DOHH2 (cell line): ENCODE results near the gene IQGAP3.
A peak's percentile ranks its signal among the peaks of the same experiment; 100 is the strongest.

Experiments
- H3F3A ChIP-seq: fragments of 200-600 bp; sonication (generic), shearing (Covaris generic); 2 replicates; pipeline ENCODE4 v1.6.0; 2016; ENCODE audit warnings: antibody characterized with exemption, mild to moderate bottlenecking; ENCODE audit not compliant: control insufficient read depth, insufficient read depth
- H3K27ac ChIP-seq: fragments of 200-600 bp; sonication (generic); 2 replicates; pipeline ENCODE4 v1.5.1; 2014; ENCODE audit warnings: low read depth, mild to moderate bottlenecking, low read length, moderate library complexity
- H3K27me3 ChIP-seq: fragments of 200-600 bp; sonication (generic); 2 replicates; pipeline ENCODE4 v1.6.1; 2014; ENCODE audit warnings: mild to moderate bottlenecking, low read length, mixed read lengths; ENCODE audit not compliant: control insufficient read depth
- H3K36me3 ChIP-seq: fragments of 200-600 bp; sonication (generic); 2 replicates; pipeline ENCODE4 v1.6.1; 2014; ENCODE audit warnings: mild to moderate bottlenecking, low read length, moderate library complexity, mixed read lengths; ENCODE audit not compliant: control insufficient read depth
- H3K4me1 ChIP-seq: fragments of 200-600 bp; sonication (generic); 2 replicates; pipeline ENCODE4 v1.6.1; 2014; ENCODE audit warnings: mild to moderate bottlenecking, low read length, mixed read lengths; ENCODE audit not compliant: control insufficient read depth
- H3K4me2 ChIP-seq: fragments of 200-600 bp; sonication (generic); 2 replicates; pipeline ENCODE4 v1.6.0; 2014; ENCODE audit warnings: mild to moderate bottlenecking, low read length, moderate library complexity
- H3K4me3 ChIP-seq: fragments of 200-600 bp; sonication (generic); 2 replicates; pipeline ENCODE4 v1.5.1; 2014; ENCODE audit warnings: mild to moderate bottlenecking, low read length, mixed read lengths
- H3K79me2 ChIP-seq: fragments of 200-600 bp; sonication (generic); 2 replicates; pipeline ENCODE4 v1.6.1; 2014; ENCODE audit warnings: mild to moderate bottlenecking, low read length, mixed read lengths; ENCODE audit not compliant: control insufficient read depth
- H3K9me2 ChIP-seq: fragments of 200-600 bp; sonication (generic); replicated peaks from 2 replicates; pipeline ENCODE4 v1.6.1; 2014; ENCODE audit warnings: mild to moderate bottlenecking, low read length, mixed read lengths; ENCODE audit not compliant: control insufficient read depth
- H3K9me3 ChIP-seq: fragments of 200-600 bp; sonication (generic); 2 replicates; pipeline ENCODE4 v1.6.1; 2014; ENCODE audit warnings: antibody characterized with exemption, low read length, mixed read lengths; ENCODE audit not compliant: control insufficient read depth, insufficient read depth
- H4K20me1 ChIP-seq: fragments of 200-600 bp; sonication (generic); 2 replicates; pipeline ENCODE4 v1.6.0; 2014; ENCODE audit warnings: low read depth, mild to moderate bottlenecking, antibody characterized with exemption, low read length, moderate library complexity; ENCODE audit not compliant: control insufficient read depth, insufficient read depth
- EZH2phosphoT487 ChIP-seq: fragments of 200-600 bp; sonication (generic); IDR thresholded peaks from 2 replicates; pipeline ENCODE4 v1.6.1; 2017; ENCODE audit warnings: borderline replicate concordance, mild to moderate bottlenecking, antibody characterized with exemption, low read length, moderate library complexity, mixed read lengths
- TF ChIP-seq, protein P1 (sequence below): fragments of 200-600 bp; sonication (generic); IDR thresholded peaks from one replicate; pipeline ENCODE4 v1.5.1; 2014; ENCODE audit warnings: antibody characterized with exemption, mild to moderate bottlenecking, low read depth, low read length; ENCODE audit not compliant: poor library complexity, severe bottlenecking

Gene IQGAP3

GRCh38 chr1:156504438-156504813 is 67.9 kb downstream of the IQGAP3 start:
- no peak for TF ChIP-seq EZH2phosphoT487
- TF ChIP-seq, protein P1, sequence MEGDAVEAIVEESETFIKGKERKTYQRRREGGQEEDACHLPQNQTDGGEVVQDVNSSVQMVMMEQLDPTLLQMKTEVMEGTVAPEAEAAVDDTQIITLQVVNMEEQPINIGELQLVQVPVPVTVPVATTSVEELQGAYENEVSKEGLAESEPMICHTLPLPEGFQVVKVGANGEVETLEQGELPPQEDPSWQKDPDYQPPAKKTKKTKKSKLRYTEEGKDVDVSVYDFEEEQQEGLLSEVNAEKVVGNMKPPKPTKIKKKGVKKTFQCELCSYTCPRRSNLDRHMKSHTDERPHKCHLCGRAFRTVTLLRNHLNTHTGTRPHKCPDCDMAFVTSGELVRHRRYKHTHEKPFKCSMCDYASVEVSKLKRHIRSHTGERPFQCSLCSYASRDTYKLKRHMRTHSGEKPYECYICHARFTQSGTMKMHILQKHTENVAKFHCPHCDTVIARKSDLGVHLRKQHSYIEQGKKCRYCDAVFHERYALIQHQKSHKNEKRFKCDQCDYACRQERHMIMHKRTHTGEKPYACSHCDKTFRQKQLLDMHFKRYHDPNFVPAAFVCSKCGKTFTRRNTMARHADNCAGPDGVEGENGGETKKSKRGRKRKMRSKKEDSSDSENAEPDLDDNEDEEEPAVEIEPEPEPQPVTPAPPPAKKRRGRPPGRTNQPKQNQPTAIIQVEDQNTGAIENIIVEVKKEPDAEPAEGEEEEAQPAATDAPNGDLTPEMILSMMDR: no peak
- H3K27me3 ChIP-seq: no peaks in the 10 kb centered on the region
- H4K20me1 ChIP-seq: no peaks in the 10 kb centered on the region
- H3K4me1 ChIP-seq: peaks cover 75% of the 10 kb centered on the region
- peaks cover 21% of the 10 kb centered on the region for H3F3A ChIP-seq
- H3K9me2 ChIP-seq: no peaks in the 10 kb centered on the region
- peak overlapping the region; percentile 99 for H3K4me2 ChIP-seq
- peak overlapping the region; percentile 97 for H3K27ac ChIP-seq
- no peaks in the 10 kb centered on the region for H3K9me3 ChIP-seq
- peak overlapping the region; percentile 87 for H3K4me3 ChIP-seq
- H3K79me2 ChIP-seq: peaks cover 27% of the 10 kb centered on the region
- H3K36me3 ChIP-seq: peaks cover 16% of the 10 kb centered on the region

DNA sequence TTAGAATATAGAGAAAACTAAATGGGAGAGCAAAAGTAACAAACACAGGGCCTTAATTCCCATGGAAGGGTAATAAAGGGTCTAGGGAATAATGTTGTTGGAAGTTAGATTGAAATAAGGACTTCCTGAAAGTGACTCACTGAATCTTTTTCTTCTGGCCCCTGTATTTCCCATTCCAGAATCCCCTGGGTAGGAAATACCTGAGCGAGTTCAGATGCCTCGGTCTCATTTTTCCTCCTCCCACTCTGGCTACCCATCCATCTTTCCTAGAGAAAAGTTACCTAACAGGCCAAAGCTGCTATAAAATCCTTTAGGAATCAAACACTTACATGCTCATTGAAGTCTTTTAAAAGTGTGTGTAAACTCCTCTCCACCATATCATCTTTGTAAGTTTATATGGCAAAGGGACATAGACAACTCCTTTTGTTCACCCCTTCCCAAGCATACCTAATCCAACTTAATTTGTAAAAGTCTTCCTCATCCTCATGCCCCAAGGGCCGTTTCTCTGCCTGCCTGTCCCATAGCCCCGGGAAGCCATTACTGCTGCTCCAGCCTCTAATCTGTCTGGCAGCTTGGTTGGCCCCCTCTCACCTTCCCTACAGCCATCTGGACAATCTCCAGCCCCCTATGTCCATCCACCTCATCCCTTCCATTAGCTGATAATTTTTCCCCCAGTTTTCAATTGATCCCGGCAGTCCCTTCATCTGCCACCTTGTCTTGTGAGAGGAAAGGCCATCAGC is 68.5 kb downstream of the IQGAP3 start:
- Histone ChIP-seq H3K9me2 (no peaks in the 10 kb centered on the region), H3K4me1 (peaks cover 72% of the 10 kb centered on the region), H3K36me3 (peaks cover 22% of the 10 kb centered on the region), H3K4me2 (peak overlapping the region; percentile 99), H4K20me1 (no peaks in the 10 kb centered on the region), H3K9me3 (no peaks in the 10 kb centered on the region), H3K27ac (peak overlapping the region; percentile 97), H3F3A (peaks cover 21% of the 10 kb centered on the region), H3K4me3 (peak overlapping the region; percentile 87), H3K27me3 (no peaks in the 10 kb centered on the region), H3K79me2 (peaks cover 33% of the 10 kb centered on the region)
- no peak for TF ChIP-seq EZH2phosphoT487
- TF ChIP-seq, protein P1: no peak

GRCh38 chr1:156502894-156503697 is 69.3 kb downstream of the IQGAP3 start:
- H4K20me1 ChIP-seq: no peaks in the 10 kb centered on the region
- peak overlapping the region; percentile 99 for H3K4me2 ChIP-seq
- no peaks in the 10 kb centered on the region for H3K9me2 ChIP-seq
- H3K4me3 ChIP-seq: peak overlapping the region; percentile 87
- no peak for TF ChIP-seq EZH2phosphoT487
- TF ChIP-seq, protein P1: no peak
- no peaks in the 10 kb centered on the region for H3K9me3 ChIP-seq
- H3K4me1 ChIP-seq: peaks cover 72% of the 10 kb centered on the region
- H3K27me3 ChIP-seq: no peaks in the 10 kb centered on the region
- H3K36me3 ChIP-seq: peaks cover 30% of the 10 kb centered on the region
- peaks cover 21% of the 10 kb centered on the region for H3F3A ChIP-seq
- peaks cover 41% of the 10 kb centered on the region for H3K79me2 ChIP-seq
- H3K27ac ChIP-seq: peak overlapping the region; percentile 97
